ENCODE data around the gene DUOX2. TPM values are rescaled to one million over a fixed set of nuclear protein-coding genes. Genes with fewer than 3 reads are reported as not detected.

The DUOX2 gene
- total and polyA plus RNA-seq, 2 of the 8 experiments (the other 6 are each of a cell fraction or from before 2014, with no cell fraction given) = 0.08 TPM; not detected in 1

- CTCF ChIA-PET (ENCODE audit: partially characterized antibody) = interaction anchor here (0.7 to 10.1 kb wide), 7 partner anchors 14 to 58 kb away, joined by 3 to 57 read pairs (median 6); no protein-coding TSS in a partner anchor
These were observed 25.8 kb upstream of the DUOX2 start for GRCh38 chr15:45139770-45140169.

More at GRCh38 chr15:45139770-45140169, 25.8 kb upstream of the DUOX2 start:
- FAIRE-seq = no peak
- H3K23me2 ChIP-seq (ENCODE audit: low read depth, low read length) = no peaks in the 10 kb centered on the region
- peaks cover 0 to 5% (median 3%) of the 10 kb centered on the region in 4 experiments; a peak in 3 of 7 replicates for H3K4me1 ChIP-seq (replicated peaks in 1 of 4; ENCODE audit: control insufficient read depth in 3 of 4, insufficient read depth in 4 of 4, low read length in 3 of 4)
- no peak overlapping the region for H2BK20ac ChIP-seq (ENCODE audit: low read length)
- H3K18ac ChIP-seq (ENCODE audit: extremely low read depth, low read length) = no peak overlapping the region
- no peak overlapping the region for H3K9ac ChIP-seq (replicated peaks in 1 of 4; ENCODE audit: extremely low read depth in 1 of 4, low read depth in 3 of 4, low read length in 3 of 4)
- no peak overlapping the region for H3K27ac ChIP-seq (ENCODE audit: low read depth, low read length)
- no peak overlapping the region for H2AFZ ChIP-seq (ENCODE audit: low read length)
- H2BK12ac ChIP-seq (ENCODE audit: low read depth, low read length) = no peak overlapping the region
- no peak overlapping the region for H3K4me3 ChIP-seq (ENCODE audit: extremely low read depth in 1 of 4, insufficient read depth in 2 of 4, low read depth in 3 of 4, low read length in 4 of 4)
- H3K9me3 ChIP-seq (ENCODE audit: insufficient read depth in 2 of 2, low read depth in 1 of 2, low read length in 1 of 2) = no peaks in the 10 kb centered on the region
- peaks cover 13 to 28% (median 20%) of the 10 kb centered on the region in 4 experiments for H3K27me3 ChIP-seq (replicated peaks in 1 of 4; ENCODE audit: control insufficient read depth in 3 of 4, extremely low read depth in 1 of 4, insufficient read depth in 3 of 4, low read length in 3 of 4)
- H3K4ac ChIP-seq (replicated peaks; ENCODE audit: insufficient read length, low read depth, low read length) = no peak overlapping the region
- no peak for DNase-seq (ENCODE audit: low read depth in 1 of 2, low spot score in 2 of 2)
- no peak overlapping the region for H2BK5ac ChIP-seq (ENCODE audit: low read depth, low read length)
- H3K56ac ChIP-seq (replicated peaks; ENCODE audit: insufficient read length, low read depth, low read length) = no peak overlapping the region
- no peaks in the 10 kb centered on the region; the same call in 1 of the 2 replicates for H3K79me1 ChIP-seq (ENCODE audit: low read depth, low read length)
- no peak overlapping the region for H4K91ac ChIP-seq (replicated peaks; ENCODE audit: insufficient read length, low read length)
- no peak overlapping the region for H3K4me2 ChIP-seq (ENCODE audit: insufficient read depth in 1 of 2, low read depth in 2 of 2, low read length in 2 of 2)
- no peak overlapping the region for H4K5ac ChIP-seq (ENCODE audit: insufficient read length, low read depth, low read length)
- H2BK15ac ChIP-seq (ENCODE audit: low read length) = no peak overlapping the region
- no peaks in the 10 kb centered on the region for H3K36me3 ChIP-seq (ENCODE audit: control insufficient read depth in 2 of 4, insufficient read depth in 4 of 4, low read length in 3 of 4)
- H3K79me2 ChIP-seq (ENCODE audit: control insufficient read depth in 1 of 2, insufficient read depth in 2 of 2, low read length in 2 of 2) = no peaks in the 10 kb centered on the region
- H4K8ac ChIP-seq (ENCODE audit: extremely low read depth, insufficient read depth, low read length) = no peak overlapping the region
- 92% methylated on average over 6 of the region's 6 CpGs; no CpG with 5 or more reads in 1 of the 2 experiments for WGBS, 2 experiments (ENCODE audit: extremely low coverage in 1 of 2, insufficient coverage in 1 of 2, insufficient read length in 1 of 2, insufficient replicate concordance in 2 of 2, low coverage in 1 of 2, low lambda C conversion rate in 2 of 2, missing lambda C conversion rate in 1 of 2)
- no peak for TF ChIP-seq SIRT6 (IDR thresholded peaks at IDR 0.05; ENCODE audit: low read length)
- no peak for TF ChIP-seq SAP30 (IDR thresholded peaks at IDR 0.05; ENCODE audit: insufficient read depth, insufficient replicate concordance, low read length)
- no peak for TF ChIP-seq TBP (IDR thresholded peaks at IDR 0.05; ENCODE audit: low read depth, low read length)
- TF ChIP-seq HDAC6 (IDR thresholded peaks at IDR 0.05; ENCODE audit: low read depth, low read length) = no peak
- H2BK120ac ChIP-seq (replicated peaks; ENCODE audit: low read depth, low read length) = no peak overlapping the region
- H3K23ac ChIP-seq (ENCODE audit: insufficient read length) = no peak overlapping the region
- no peaks in the 10 kb centered on the region for H4K20me1 ChIP-seq (replicated peaks in 1 of 2; ENCODE audit: control insufficient read depth in 1 of 2, insufficient read depth in 2 of 2, low read length in 2 of 2)
- H3K14ac ChIP-seq (ENCODE audit: insufficient read length) = no peak overlapping the region
- H2AK5ac ChIP-seq (ENCODE audit: low read depth, low read length) = no peak overlapping the region
- POLR2A ChIA-PET (ENCODE audit: partially characterized antibody) = interaction anchor here (1.3 kb wide), 1 partner anchor 10 kb away, joined by 3 read pairs; no protein-coding TSS in a partner anchor
